Measurements from ENCODE around the gene MRTFA.

DNA sequence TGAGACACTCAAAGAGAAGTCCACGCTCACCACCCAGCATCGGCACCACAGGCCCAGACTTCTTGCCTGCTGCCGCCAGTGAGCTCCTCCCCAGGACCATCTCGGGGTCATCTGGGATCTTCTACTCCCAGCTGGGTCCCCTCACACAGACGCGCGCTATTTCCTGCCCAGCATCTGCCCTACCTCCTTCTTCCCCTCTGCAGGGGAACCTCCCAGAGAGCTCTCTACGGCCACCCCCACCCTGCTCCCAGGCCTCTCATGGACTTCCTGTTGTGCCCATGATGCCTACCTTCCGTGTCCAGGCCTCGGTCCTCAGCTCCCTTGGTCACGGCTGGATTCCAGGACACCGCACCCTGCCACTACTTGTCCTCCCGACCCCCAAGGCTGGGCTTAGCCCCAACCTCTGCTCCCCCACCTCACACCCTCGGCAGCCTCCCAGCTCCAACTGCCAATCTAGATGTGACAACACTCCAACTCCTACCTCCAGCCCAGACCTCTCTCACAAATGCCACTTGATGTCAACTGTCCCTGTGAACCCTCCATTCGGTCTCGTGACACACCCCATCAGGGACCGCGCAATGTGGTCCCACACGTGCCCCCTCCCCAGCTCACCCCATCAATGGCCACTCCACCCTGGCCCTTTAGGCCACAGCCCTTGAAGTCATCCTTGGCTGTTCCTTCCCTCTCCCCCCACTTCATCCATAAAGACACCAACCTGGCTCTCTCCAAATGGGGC is 220.8 kb downstream of the MRTFA start:
- no peak for TF ChIP-seq RAD21 (IDR thresholded peaks at IDR 0.05)
- no peak for TF ChIP-seq CTCF (IDR thresholded peaks at IDR 0.05; ENCODE audit: low read depth, low read length, missing input control)
- no peak for TF ChIP-seq YY1 (IDR thresholded peaks at IDR 0.05)
- no peak for TF ChIP-seq FOXA1 (IDR thresholded peaks at IDR 0.05)
- no peak for TF ChIP-seq RXRA (IDR thresholded peaks at IDR 0.05)
- TF ChIP-seq, protein P1, sequence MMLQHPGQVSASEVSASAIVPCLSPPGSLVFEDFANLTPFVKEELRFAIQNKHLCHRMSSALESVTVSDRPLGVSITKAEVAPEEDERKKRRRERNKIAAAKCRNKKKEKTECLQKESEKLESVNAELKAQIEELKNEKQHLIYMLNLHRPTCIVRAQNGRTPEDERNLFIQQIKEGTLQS (IDR thresholded peaks at IDR 0.05), result no peak
- no peak for TF ChIP-seq JUND (IDR thresholded peaks at IDR 0.05)
- TF ChIP-seq, protein P2, sequence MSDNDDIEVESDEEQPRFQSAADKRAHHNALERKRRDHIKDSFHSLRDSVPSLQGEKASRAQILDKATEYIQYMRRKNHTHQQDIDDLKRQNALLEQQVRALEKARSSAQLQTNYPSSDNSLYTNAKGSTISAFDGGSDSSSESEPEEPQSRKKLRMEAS (IDR thresholded peaks at IDR 0.05), result no peak
- no peak for TF ChIP-seq GABPA (IDR thresholded peaks at IDR 0.05 in 1 of 2, conservative IDR thresholded peaks at IDR 0.05 in 1 of 2)
- no peak for TF ChIP-seq EGR1 (IDR thresholded peaks at IDR 0.05; ENCODE audit: low read depth in 2 of 2)
